B cell (primary cell): ENCODE data around the gene CTIF. TPM values are rescaled to one million over a fixed set of nuclear protein-coding genes. Genes with fewer than 3 reads are reported as not detected.

Source experiments
- ATAC-seq: fragments of 200-7000 bp; cut with Tn5 transposase; one replicate; pipeline ENCODE4 v1.10.0; 2021; ENCODE audit warnings: low read depth, mild to moderate bottlenecking, moderate number of reproducible peaks, moderate library complexity
- CTCF ChIA-PET: fragments of 350-600 bp; sonication (Branson Sonifier 250); formaldehyde crosslinking; loops from one replicate; lab custom pipeline; 2021; ENCODE audit warnings: antibody characterized with exemption, inconsistent platforms; lab: Charles Lee
- POLR2A ChIA-PET: fragments of 350-600 bp; sonication (Branson Sonifier 250); formaldehyde crosslinking; loops from one replicate; lab custom pipeline; 2021; ENCODE audit warnings: antibody characterized with exemption; lab: Charles Lee
- DNase-seq: peaks from one replicate; pipeline ENCODE4 v3.0.0; 2013
- H2AFZ ChIP-seq: 2 replicates; pipeline ENCODE4 v1.6.1; 2012; ENCODE audit warnings: mild to moderate bottlenecking, low read depth, low read length; ENCODE audit not compliant: insufficient read depth, poor library complexity, severe bottlenecking
- H3K27ac ChIP-seq, 2 donors: 1 replicate in 1 of 2; 2 replicates in 1 of 2; pipeline ENCODE4 v1.5.1; 2012 to 2013; ENCODE audit warnings: low read length in 2 of 2, mild to moderate bottlenecking in 2 of 2, moderate library complexity in 1 of 2
- H3K27me3 ChIP-seq, 4 experiments: fragments of 200-600 bp in 1 of 4; sonication (generic) in 1 of 4; replicated peaks in 1 of 4; 1 replicate in 2 of 4; 2 replicates in 2 of 4; pipeline versions ENCODE4 v1.6.1 to v1.7.0; 2013 to 2016; ENCODE audit warnings: low read length in 3 of 4, mild to moderate bottlenecking in 2 of 4, mixed read lengths in 1 of 4, moderate library complexity in 1 of 4; ENCODE audit not compliant: insufficient read depth in 4 of 4, control insufficient read depth in 3 of 4; ENCODE audit errors: control extremely low read depth in 1 of 4
- H3K36me3 ChIP-seq, 2 experiments: replicated peaks in 1 of 2; 1 replicate in 1 of 2; 2 replicates in 1 of 2; pipeline versions ENCODE4 v1.6.1 to v1.7.1; 2013; ENCODE audit warnings: low read length in 1 of 2; ENCODE audit not compliant: insufficient read depth in 2 of 2, control insufficient read depth in 1 of 2; ENCODE audit errors: control extremely low read depth in 1 of 2, extremely low read depth in 1 of 2
- H3K4me1 ChIP-seq, 2 donors: fragments of 200-600 bp in 1 of 2; sonication (generic) in 1 of 2; 1 replicate in 1 of 2; 2 replicates in 1 of 2; pipeline versions ENCODE4 v1.5.1 to v1.6.1; 2013 to 2017; ENCODE audit warnings: low read length in 2 of 2; ENCODE audit not compliant: control insufficient read depth in 2 of 2, insufficient read depth in 2 of 2
- H3K4me2 ChIP-seq: replicated peaks from 2 replicates; pipeline ENCODE3; 2012; ENCODE audit warnings: mild to moderate bottlenecking, low read depth, low read length; ENCODE audit not compliant: poor library complexity, severe bottlenecking
- H3K4me3 ChIP-seq, 5 experiments: fragments of 200-600 bp in 1 of 5; sonication (generic) in 1 of 5; 1 replicate in 3 of 5; 2 replicates in 2 of 5; pipeline versions ENCODE4 v1.5.1 to v1.7.0; 2011 to 2016; ENCODE audit warnings: low read length in 4 of 5, mild to moderate bottlenecking in 4 of 5, low read depth in 2 of 5, control low read depth in 1 of 5, moderate library complexity in 1 of 5; ENCODE audit not compliant: insufficient read depth in 1 of 5; ENCODE audit errors: control extremely low read depth in 1 of 5, extremely low read depth in 1 of 5
- H3K79me2 ChIP-seq: fragments of 200-600 bp; sonication (generic); one replicate; pipeline ENCODE4 v1.6.0; 2016; ENCODE audit warnings: low read length; ENCODE audit not compliant: control insufficient read depth, insufficient read depth
- H3K9ac ChIP-seq: fragments of 200-600 bp; sonication (generic); 2 replicates; pipeline ENCODE4 v1.6.1; 2017; ENCODE audit warnings: mild to moderate bottlenecking, low read length, moderate library complexity
- H3K9me3 ChIP-seq, 3 donors: one replicate each; pipeline versions ENCODE4 v1.6.1 to v1.7.1; 2013; ENCODE audit warnings: low read length in 2 of 3; ENCODE audit not compliant: control insufficient read depth in 2 of 3, insufficient read depth in 1 of 3; ENCODE audit errors: control extremely low read depth in 1 of 3
- H4K20me1 ChIP-seq: 2 replicates; pipeline ENCODE4 v1.6.0; 2012; ENCODE audit warnings: mild to moderate bottlenecking, low read length; ENCODE audit not compliant: insufficient read depth, control insufficient read depth, poor library complexity, severe bottlenecking
- H3K27ac Mint-ChIP-seq: one replicate; pipeline ENCODE4 v1.8.0; 2021; ENCODE audit warnings: mixed read lengths
- H3K27me3 Mint-ChIP-seq: one replicate; pipeline ENCODE4 v1.8.0; 2021; ENCODE audit warnings: mixed read lengths
- H3K4me1 Mint-ChIP-seq: one replicate; pipeline ENCODE4 v1.8.0; 2021; ENCODE audit warnings: mixed read lengths
- H3K4me3 Mint-ChIP-seq: one replicate; pipeline ENCODE4 v1.8.0; 2021; ENCODE audit warnings: mixed read lengths
- H3K9me3 Mint-ChIP-seq: one replicate; pipeline ENCODE4 v1.8.0; 2022; ENCODE audit warnings: mixed read lengths; ENCODE audit not compliant: insufficient read depth
- EZH2 ChIP-seq: IDR thresholded peaks from 2 replicates; pipeline ENCODE4 v1.6.1; 2012; ENCODE audit warnings: borderline replicate concordance, low read depth, mild to moderate bottlenecking, moderate library complexity, low read length; ENCODE audit not compliant: insufficient read depth, poor library complexity, severe bottlenecking
- WGBS: methylation state at CpG from one replicate; pipeline ENCODE4 v1.1.5; 2013; ENCODE audit warnings: missing lambda C conversion rate; ENCODE audit not compliant: insufficient coverage; 5-methylcytosine and 5-hydroxymethylcytosine counted together
- intact Hi-C: fragments of 100-400 bp; cut with micrococcal nuclease; formaldehyde crosslinking; loops from one replicate; pipeline ENCODE4 v1.10.0; 2022
- polyA plus RNA-seq: library from polyadenylated mRNA; depleted of rRNA; stranded (reverse); fragments of >200 nt; gene quantifications from 2 replicates; pipeline ENCODE4 v1.2.3, GENCODE V29; 2012
- total RNA-seq, 2 donors: library from RNA; stranded (reverse); fragments of 120-200 nt in 1 of 2; gene quantifications; 1 replicate in 1 of 2; 2 replicates in 1 of 2; pipeline versions ENCODE4 v1.2.3 to v1.2.4, GENCODE V29; 2013 to 2022
- TF ChIP-seq, protein P1 (sequence below): fragments of 200-600 bp; IDR thresholded peaks from one replicate; pipeline ENCODE4 v1.8.0; 2022; ENCODE audit warnings: antibody characterized with exemption, mild to moderate bottlenecking

The CTIF gene
- total and polyA plus RNA-seq, 2 donors (not counting 1 experiment from before 2014, with no cell fraction given), result 3.6 to 16.2 TPM

DNA sequence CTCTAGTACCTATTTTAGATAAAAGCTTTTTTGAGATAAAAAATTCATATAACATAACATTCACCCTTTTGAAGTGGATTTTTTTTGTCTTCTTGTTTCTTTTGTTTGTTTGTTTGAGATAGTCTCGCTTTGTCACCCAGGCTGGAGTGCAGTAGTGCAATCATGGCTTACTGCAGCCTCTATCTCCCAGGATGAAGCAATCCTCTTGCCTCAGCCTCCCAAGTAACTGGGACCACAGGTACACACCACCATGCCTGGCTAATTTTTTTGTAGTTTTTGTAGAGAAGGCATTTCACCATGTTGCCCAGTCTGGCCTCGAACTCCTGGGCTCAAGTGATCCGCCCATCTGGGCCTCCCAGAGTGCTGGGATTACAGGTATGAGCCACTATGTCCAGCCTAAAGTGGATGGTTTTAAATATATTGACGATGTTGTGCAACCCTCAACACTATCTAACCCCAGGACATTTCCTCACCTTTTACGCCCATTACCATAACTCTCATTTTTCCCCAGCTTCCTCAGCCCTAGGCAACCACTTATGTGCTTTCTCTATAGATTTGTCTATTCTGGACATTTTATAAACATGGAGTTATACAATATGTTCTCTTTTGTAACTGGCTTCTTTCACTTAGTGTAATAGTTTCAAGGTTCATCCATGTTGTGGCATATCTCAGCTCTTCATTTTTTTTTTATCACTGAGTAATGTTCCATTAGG is 38.8 kb downstream of the CTIF start:
- TF ChIP-seq EZH2, result no peak
- TF ChIP-seq, protein P1, sequence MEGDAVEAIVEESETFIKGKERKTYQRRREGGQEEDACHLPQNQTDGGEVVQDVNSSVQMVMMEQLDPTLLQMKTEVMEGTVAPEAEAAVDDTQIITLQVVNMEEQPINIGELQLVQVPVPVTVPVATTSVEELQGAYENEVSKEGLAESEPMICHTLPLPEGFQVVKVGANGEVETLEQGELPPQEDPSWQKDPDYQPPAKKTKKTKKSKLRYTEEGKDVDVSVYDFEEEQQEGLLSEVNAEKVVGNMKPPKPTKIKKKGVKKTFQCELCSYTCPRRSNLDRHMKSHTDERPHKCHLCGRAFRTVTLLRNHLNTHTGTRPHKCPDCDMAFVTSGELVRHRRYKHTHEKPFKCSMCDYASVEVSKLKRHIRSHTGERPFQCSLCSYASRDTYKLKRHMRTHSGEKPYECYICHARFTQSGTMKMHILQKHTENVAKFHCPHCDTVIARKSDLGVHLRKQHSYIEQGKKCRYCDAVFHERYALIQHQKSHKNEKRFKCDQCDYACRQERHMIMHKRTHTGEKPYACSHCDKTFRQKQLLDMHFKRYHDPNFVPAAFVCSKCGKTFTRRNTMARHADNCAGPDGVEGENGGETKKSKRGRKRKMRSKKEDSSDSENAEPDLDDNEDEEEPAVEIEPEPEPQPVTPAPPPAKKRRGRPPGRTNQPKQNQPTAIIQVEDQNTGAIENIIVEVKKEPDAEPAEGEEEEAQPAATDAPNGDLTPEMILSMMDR, result no peak
- CTCF ChIA-PET, result no interaction called here
- 88% methylated on average over 2 of the region's 5 CpGs for WGBS
- POLR2A ChIA-PET, result no interaction called here
- no peak for ATAC-seq
- no peaks in the 10 kb centered on the region for H3K27me3 ChIP-seq
- Mint-ChIP-seq H3K9me3 (peaks cover 9% of the 10 kb centered on the region), H3K4me1 (no peaks in the 10 kb centered on the region), H3K27me3 (no peaks in the 10 kb centered on the region), H3K27ac (no peak overlapping the region), H3K4me3 (no peak overlapping the region)
- H3K27ac ChIP-seq, result no peak overlapping the region
- intact Hi-C loops, result no loop called here
- H3K9me3 ChIP-seq, result peaks cover 0 to 3% (median 2%) of the 10 kb centered on the region in 3 donors
- H3K36me3 ChIP-seq, result no peaks in the 10 kb centered on the region
- no peaks in the 10 kb centered on the region for H3K79me2 ChIP-seq
- H3K4me1 ChIP-seq, result no peaks in the 10 kb centered on the region
- DNase-seq, result no peak
- no peak overlapping the region for H3K4me3 ChIP-seq
- no peak overlapping the region for H2AFZ ChIP-seq
- no peaks in the 10 kb centered on the region for H4K20me1 ChIP-seq
- H3K4me2 ChIP-seq, result no peak overlapping the region
- no peak overlapping the region for H3K9ac ChIP-seq

DNA sequence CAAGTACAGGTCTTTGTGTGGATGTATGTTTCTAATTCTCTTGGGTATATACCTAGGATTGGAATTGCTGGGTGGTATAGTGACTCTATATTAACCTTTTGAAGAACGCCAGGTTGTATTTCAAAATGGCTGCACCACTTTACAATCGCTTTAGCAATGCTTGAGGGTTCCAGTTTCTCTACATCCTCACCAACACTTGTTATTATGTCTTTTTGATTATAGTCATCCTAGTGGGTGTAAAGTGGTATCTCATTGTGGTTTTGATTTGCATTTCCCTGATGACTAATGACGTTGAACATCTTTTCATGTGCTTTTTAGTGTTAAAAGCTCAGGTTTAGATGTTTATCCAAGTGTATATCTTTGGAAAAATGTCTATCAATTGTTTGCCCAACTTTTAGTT is 39.5 kb downstream of the CTIF start:
- H3K27me3 Mint-ChIP-seq, result no peaks in the 10 kb centered on the region
- ChIA-PET POLR2A (no interaction called here), CTCF (no interaction called here)
- H3K4me1 Mint-ChIP-seq, result no peaks in the 10 kb centered on the region
- Histone ChIP-seq H4K20me1 (no peaks in the 10 kb centered on the region), H3K27me3 (no peaks in the 10 kb centered on the region), H3K27ac (no peak overlapping the region), H3K36me3 (no peaks in the 10 kb centered on the region), H3K79me2 (no peaks in the 10 kb centered on the region), H3K4me2 (no peak overlapping the region), H2AFZ (no peak overlapping the region), H3K4me3 (no peak overlapping the region), H3K9me3 (peaks cover 0 to 3% (median 2%) of the 10 kb centered on the region in 3 donors), H3K9ac (no peak overlapping the region), H3K4me1 (no peaks in the 10 kb centered on the region)
- TF ChIP-seq, protein P1, result no peak
- TF ChIP-seq EZH2, result no peak
- WGBS, result no CpG with 5 or more reads among the region's 3 CpGs
- H3K4me3 Mint-ChIP-seq, result no peak overlapping the region
- no peak for DNase-seq
- no peak for ATAC-seq
- H3K27ac Mint-ChIP-seq, result no peak overlapping the region
- H3K9me3 Mint-ChIP-seq, result peaks cover 9% of the 10 kb centered on the region
- intact Hi-C loops, result no loop called here
